ENCODE data around the gene OGFOD2.

DNA sequence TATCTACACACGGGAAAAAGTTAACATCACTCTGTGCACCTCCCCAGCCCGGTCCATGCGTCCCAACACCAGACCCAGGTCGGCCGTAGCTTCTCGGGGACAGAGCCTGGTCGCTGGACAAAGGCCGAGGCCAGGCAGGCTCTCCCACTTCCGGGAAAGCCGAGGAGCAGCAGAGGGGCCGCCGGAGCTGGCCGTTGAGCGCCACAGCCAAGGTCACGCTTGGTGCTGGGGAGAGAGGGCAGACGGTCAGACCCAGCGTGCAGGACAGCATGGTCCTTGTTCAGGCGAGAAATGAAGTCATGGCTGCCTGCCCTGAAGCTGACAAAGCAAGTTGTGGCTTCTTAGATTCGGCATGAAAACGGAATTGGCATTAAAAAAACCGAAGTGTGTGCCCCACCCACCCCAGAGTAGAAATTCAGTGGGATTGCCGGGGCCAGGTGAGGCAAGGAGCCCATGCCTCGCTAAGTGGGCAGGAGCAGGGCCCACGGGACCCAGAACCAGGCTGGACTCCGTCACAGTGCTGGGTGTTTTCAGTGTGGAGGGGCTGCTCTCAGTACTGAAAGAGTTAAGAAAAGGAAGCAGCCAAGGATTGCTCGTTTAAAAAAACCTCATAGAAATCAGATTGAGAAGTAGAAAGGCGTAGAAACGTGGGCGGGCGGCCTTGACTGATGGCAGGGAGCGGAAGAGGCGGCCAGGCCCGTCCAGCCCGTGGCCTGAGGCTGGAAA, 9.7 kb downstream of the OGFOD2 start:
- no peak for TF ChIP-seq EZH2 (IDR thresholded peaks at IDR 0.05; ENCODE audit: low read length)
- TF ChIP-seq, protein P1, sequence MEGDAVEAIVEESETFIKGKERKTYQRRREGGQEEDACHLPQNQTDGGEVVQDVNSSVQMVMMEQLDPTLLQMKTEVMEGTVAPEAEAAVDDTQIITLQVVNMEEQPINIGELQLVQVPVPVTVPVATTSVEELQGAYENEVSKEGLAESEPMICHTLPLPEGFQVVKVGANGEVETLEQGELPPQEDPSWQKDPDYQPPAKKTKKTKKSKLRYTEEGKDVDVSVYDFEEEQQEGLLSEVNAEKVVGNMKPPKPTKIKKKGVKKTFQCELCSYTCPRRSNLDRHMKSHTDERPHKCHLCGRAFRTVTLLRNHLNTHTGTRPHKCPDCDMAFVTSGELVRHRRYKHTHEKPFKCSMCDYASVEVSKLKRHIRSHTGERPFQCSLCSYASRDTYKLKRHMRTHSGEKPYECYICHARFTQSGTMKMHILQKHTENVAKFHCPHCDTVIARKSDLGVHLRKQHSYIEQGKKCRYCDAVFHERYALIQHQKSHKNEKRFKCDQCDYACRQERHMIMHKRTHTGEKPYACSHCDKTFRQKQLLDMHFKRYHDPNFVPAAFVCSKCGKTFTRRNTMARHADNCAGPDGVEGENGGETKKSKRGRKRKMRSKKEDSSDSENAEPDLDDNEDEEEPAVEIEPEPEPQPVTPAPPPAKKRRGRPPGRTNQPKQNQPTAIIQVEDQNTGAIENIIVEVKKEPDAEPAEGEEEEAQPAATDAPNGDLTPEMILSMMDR (optimal IDR thresholded peaks at IDR 0.05 in 1 of 3, IDR thresholded peaks at IDR 0.05 in 1 of 3, conservative IDR thresholded peaks at IDR 0.05 in 1 of 3; ENCODE audit: extremely low read depth in 1 of 3, insufficient read depth in 2 of 3, low read length in 3 of 3), result no peak
